Ecto neural progenitor cell (in vitro differentiated cells): ENCODE data around the gene EPS15.
"Not testable (repeated sequence)": the region's sequence is repeated elsewhere in the genome, so short reads cannot be mapped to it uniquely, and the experiment has no call there.

Experiments
- DNase-seq: peaks from one replicate; pipeline ENCODE4 v3.0.0-alpha.2; 2018; ENCODE audit warnings: low spot score

Gene EPS15

GRCh38 chr1:51514733-51515132 is 4.3 kb downstream of the EPS15 start:
- DNase-seq = no peak

GRCh38 chr1:51512606-51513005 is 6.5 kb downstream of the EPS15 start:
- DNase-seq = no peak

GRCh38 chr1:51512120-51512519 is 6.9 kb downstream of the EPS15 start:
- no peak for DNase-seq

GRCh38 chr1:51509773-51510172 is 9.3 kb downstream of the EPS15 start:
- no peak for DNase-seq

GRCh38 chr1:51506537-51506936 is 12.5 kb downstream of the EPS15 start:
- no peak for DNase-seq

- no peak for DNase-seq
Observed at GRCh38 chr1:51504806-51505525, 14.1 kb downstream of the EPS15 start.

GRCh38 chr1:51501218-51501630 is 17.8 kb downstream of the EPS15 start:
- DNase-seq = not testable (repeated sequence)

- no peak for DNase-seq
Observed at GRCh38 chr1:51499694-51500093, 19.4 kb downstream of the EPS15 start.

GRCh38 chr1:51498924-51499323 is 20.1 kb downstream of the EPS15 start:
- DNase-seq = no peak

GRCh38 chr1:51497340-51497739 is 21.7 kb downstream of the EPS15 start:
- no peak for DNase-seq

- no peak for DNase-seq
Observed at GRCh38 chr1:51494138-51494830, 24.8 kb downstream of the EPS15 start.

GRCh38 chr1:51491166-51491981 is 27.7 kb downstream of the EPS15 start:
- DNase-seq = no peak

GRCh38 chr1:51489472-51489871 is 29.6 kb downstream of the EPS15 start:
- DNase-seq = no peak

GRCh38 chr1:51488372-51489050 is 30.6 kb downstream of the EPS15 start:
- no peak for DNase-seq

GRCh38 chr1:51487628-51488027 is 31.4 kb downstream of the EPS15 start:
- no peak for DNase-seq

- no peak for DNase-seq
Observed at GRCh38 chr1:51484591-51484990, 34.5 kb downstream of the EPS15 start.

- no peak for DNase-seq
Observed at GRCh38 chr1:51482881-51483280, 36.2 kb downstream of the EPS15 start.

GRCh38 chr1:51474832-51475620 is 44.0 kb downstream of the EPS15 start:
- DNase-seq = not testable (repeated sequence)

GRCh38 chr1:51473331-51474115 is 45.5 kb downstream of the EPS15 start:
- no peak for DNase-seq

- DNase-seq = no peak
Observed at GRCh38 chr1:51472359-51472758, 46.7 kb downstream of the EPS15 start.

- DNase-seq = no peak
Observed at GRCh38 chr1:51469518-51469917, 49.5 kb downstream of the EPS15 start.
